GM19023 (cell line): ENCODE results near the gene ZNF460.

Experiments
- ATAC-seq: cut with Tn5 transposase; IDR thresholded peaks from one replicate; pipeline ENCODE4 v1.9.1; 2021; ENCODE audit warnings: mild to moderate bottlenecking, moderate library complexity; ENCODE audit not compliant: unreplicated experiment

ZNF460 gene

DNA sequence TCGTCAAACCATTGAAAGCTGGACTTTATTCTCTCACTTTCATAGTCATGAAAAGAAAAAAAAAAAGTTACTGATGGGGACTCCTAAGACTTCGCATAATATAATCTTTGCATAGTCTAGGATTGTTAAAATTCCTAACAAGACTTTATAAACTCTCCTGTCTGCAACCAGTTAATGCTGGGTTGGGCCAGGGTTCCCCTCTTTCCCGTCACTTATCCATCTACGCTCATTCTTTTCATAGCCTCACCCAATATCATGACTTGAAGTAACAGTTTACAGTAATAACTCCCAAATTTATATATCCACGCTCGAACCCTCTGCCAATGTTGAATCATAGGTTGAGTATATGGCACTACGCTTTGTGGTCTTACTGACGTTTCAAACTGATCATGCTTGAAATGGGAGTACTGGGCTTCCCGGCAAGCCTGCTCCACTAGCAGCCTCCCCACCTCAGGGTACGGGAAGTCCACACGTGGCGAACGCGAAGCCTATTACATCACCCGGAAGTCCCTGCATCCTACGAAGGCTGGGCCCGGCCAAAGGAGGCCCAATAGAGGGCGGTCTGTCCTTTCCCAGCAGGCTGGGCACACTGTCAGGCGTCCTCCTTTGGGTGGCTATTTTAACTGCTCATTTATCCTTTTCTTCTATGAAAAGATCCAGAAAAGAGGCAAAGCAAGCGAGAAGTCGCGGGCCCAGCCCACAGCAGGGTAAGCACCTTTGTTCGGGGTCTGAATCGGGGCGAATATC is 694 bp upstream of the ZNF460 start:
- ATAC-seq: peak; percentile 69

DNA sequence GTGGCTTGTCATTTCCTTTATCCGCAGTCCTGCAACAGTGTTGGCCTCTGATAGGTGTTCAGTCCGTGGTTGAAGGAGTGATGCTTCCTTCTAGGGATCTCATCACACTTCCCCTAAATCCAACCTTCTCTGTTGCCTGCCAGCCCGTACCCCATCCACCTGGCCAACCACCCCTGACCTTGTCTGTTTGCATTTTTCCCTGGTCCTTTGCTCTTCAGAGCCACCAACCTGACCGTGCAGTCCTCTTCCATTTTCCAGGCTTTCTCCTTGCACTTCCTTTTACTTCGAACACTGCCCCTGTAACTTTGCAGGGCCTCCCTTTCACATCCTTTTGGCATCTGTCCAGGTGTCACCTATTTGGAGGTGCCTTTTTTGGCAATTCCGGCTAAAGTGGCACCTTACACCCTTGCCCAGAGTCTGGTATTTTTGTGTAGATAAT is 696 bp downstream of the ZNF460 start:
- no peak for ATAC-seq

DNA sequence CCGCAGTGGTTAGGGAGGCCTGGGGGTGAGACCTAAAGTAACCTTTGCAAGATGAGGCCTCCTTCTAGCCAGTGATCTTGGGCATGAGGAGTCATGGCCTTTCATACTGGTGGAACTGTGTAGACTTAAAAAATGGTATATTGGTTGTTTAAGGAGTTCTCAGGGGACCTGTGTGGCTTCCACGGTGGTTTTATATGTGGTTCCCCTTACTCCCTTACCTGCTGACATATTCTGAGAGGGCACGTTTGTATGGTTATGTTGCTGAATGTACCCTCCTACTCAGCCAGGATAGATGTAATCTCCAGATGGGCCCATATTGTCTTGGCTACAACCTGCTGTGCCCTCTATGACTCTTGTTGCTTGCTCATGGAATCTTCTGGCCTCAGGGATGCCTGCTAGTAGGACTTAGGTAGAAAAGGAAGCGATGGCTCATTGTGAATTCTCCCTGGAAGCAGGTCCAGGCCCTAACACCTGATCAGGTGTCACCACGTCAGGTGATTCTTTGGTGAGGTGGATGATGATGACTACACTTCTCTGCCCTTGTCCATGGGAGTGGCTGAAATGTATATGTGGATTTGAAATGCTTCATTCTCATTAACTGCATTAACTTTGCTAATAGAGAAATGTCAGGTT is 1.8 kb downstream of the ZNF460 start:
- no peak for ATAC-seq

DNA sequence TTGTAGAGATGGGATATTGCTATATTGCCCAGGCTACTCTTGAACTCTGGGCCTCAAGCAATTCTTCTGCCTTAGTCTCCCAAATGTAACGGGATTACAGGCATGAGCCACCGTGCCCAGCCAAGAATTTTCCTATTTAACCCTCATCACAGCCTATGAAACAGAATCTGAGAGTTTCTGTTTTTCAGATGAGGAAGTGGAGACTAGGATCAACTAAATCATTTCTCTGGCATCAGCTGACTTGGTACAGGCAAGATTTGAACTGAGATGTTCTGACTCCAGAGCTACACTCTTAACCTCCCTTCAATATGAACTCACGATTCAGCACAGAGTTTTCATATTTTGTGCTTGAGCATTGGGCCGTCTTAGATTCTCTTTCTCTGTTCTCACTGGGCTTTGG is 8.1 kb downstream of the ZNF460 start:
- no peak for ATAC-seq

DNA sequence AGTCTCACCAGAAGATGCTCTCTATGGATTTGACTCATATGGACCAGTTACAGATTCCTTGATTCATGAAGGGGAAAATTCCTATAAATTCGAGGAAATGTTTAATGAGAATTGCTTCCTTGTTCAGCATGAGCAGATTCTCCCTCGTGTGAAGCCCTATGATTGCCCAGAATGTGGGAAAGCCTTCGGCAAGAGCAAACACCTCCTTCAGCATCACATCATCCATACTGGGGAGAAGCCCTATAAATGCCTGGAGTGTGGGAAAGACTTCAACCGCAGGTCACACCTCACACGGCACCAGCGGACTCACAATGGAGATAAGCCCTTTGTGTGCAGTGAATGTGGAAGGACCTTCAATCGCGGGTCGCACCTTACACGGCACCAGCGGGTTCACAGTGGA is 10.7 kb downstream of the ZNF460 start:
- ATAC-seq: no peak

DNA sequence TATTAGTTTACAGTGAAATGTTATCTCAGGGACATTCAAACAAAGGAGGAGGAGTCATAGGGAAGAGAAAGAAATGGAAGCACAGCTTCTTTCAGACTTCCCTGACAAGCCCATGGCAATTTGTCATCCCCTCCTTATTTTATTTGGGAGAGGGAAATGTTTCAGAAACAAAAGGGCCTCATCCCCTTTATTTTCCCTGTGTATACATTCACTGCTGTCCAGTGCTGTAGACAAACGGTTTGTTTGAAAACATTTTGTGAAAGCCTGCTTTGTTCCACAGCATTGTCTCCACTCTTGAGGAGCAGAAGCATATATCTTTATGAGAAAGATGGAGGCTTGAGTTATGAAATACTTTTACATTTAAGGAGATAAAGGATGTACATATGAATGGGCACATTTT is 12.3 kb downstream of the ZNF460 start:
- ATAC-seq: no peak

DNA sequence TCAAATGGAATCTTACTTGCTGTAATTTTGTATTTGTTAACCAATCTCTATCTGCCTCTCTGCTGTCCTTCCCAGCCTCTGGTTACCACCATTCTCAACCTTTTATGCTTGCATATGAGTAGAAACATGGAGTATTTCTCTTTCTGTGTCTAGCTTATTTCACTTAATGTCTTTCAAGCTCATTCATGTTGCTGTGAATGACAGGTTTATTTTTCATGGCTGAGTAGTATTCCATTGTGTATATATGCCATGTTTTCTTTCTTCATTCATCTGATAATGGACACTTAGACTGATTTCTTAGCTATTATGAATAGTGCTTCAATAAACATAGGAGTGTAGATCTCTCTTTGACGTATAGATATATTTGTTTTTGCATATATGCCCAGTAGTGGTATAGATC is 13.4 kb downstream of the ZNF460 start:
- no peak for ATAC-seq

DNA sequence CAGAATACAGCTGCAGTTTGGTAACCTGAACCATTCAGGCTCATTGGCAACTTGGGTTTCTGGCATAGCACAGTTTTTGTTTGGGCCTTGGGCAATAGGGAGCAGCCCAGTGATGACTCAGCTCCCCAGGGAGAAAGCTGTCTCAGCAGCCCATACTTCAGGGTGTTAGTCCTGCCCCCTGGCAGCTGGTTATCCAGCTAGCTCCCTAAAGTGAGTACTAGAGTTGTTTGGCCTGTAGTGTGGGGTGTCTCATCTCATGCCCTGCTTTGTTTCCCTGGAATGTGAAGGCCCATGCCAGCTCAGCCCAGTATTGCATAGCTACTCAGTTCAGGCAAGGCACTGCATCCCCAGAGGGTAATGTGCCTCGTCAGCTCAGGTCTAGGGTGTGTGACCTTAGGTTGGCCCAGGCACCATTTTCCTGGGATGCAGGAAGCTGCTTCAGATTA is 21.8 kb downstream of the ZNF460 start:
- ATAC-seq: no peak

DNA sequence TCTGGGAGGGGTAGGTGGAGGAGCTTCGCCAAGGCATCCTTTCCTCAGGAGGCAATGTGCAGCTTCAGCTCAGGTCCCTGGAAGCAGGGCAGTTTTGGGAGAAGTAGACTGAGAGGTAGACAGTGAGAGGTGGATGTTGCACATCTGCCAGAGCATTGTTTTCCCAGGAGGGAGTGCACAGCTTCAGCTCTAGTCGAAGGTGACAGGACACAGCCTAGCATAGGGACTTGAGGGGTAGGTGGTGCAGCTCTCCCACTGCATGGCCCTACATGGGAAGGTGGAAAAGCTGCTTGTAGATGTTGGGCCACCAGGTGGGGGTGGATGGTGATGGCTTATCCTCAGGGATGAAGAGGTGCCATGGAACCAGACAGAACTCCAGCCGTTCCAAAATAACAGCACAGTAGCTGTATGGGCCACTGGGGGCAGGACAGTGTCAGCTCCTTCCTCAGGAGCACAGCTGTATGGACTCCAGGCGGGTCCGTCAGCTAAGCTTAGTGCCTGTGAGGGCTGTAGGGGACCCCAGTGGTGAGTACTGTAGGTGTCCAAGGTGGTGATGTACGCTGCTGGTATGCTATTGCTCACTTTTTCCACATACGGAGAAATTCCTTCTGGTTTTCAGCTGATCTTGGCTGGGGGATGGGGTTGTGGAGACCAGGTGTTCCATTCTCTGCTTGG is 22.6 kb downstream of the ZNF460 start:
- ATAC-seq: no peak

DNA sequence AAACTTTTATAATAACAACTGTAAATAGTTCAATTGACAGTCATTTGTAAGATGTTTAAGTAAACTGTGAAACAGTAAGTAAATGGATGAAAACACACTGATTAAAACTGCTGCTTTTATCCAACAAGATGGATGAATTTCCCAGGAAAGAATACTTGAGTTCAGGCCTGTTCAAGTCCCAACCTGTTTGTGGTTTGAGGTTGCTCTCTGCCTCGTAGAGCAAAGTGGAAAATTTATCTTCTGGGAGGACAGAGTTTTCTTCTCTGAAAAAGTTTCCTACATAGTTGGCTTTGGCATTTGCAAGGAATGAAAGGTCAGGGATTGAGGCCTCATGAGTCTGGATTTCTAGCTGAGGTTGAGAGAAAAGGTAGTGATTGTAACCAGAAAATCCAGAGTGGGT is 24.8 kb downstream of the ZNF460 start:
- no peak for ATAC-seq

DNA sequence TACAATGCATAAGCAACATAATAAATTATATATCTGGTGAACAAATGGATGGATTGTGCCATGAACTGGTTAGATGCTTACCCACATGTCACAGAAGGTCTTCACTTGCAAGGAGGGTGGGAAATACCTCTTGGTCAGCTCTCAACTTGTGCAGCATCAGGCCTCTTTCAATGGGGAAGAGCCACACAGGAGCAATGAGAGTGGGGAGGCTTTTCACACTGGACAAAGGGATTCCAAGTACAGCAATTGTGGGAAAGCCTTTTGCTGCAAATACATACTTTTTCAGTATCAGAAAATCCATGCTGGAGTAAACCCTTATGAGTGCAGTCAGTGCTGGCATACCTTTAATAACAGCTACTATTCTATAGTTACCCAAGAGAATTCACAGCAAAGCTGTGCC is 28.2 kb downstream of the ZNF460 start:
- ATAC-seq: no peak

DNA sequence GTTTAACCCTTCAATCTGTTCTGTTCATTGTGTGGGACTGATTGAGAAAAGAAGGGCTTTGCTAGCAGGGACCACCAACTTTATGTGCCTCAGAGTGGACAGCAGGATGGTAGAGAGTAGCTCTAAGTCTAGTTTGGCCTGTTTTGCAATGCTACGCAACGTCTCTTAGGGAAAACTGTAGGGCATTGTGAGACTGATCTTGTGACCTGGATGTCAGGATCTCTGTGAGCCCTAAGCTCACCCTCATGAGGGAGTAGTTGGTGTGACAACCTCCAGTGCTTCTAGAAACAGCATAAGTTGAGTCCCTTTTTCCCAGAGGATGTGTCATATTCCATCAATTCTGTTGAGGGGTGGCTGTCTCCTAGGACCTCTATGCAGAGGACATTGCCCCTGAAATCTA is 30.5 kb downstream of the ZNF460 start:
- no peak for ATAC-seq

DNA sequence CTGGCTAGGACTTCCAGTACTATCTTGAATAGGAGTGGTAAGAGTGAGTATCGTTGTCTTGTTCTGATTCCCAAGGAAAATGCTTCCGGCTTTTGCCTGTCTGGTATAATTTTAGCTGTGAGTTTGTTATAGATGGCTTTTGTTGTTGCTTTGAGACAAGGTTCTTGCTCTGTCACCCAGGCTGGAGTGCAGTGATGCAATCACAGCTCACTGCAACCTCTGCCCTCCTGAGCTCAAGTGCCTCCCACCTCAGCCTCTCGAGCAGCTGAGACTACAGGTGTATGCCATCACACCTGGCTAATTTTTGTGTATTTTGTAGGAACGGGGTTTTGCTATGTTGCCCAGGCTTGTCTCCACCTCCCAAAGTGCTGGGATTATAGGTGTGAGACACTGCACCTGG is 33.9 kb downstream of the ZNF460 start:
- ATAC-seq: no peak

DNA sequence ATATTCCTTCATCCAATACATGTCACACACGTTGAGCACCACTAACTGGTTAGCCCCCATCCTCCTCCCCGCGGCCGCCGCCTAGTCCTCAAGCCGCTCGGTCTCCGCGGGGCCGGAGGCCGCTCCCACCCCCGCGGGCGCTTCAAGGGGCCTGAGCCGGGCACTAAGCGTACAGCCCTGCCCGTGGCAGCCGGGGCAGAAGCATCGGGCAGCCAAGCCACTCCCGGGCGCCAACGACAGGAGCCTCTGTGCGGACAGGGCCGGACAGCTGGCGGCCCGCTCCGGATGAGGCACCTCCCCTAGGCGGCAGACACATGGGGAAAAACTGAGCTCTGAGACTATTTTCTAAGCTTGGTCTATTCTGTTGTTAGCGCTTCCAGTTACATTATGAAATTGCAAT is 37.2 kb downstream of the ZNF460 start:
- ATAC-seq: no peak

DNA sequence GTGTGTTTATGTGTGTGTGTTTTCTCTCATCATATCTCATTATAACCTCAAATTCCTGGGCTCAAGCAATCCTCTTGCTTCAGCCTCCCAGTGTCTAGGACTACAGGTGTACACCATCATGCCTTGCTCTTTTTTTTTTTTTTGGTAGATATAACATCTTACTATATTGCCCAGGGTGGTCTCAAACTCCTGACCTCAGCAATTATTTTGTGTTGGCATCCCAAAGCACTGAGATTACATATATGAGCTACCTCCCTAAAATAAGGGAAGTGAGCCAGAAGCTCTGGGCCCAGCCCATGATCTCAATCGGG is 39.5 kb downstream of the ZNF460 start:
- peak; percentile 4 for ATAC-seq

DNA sequence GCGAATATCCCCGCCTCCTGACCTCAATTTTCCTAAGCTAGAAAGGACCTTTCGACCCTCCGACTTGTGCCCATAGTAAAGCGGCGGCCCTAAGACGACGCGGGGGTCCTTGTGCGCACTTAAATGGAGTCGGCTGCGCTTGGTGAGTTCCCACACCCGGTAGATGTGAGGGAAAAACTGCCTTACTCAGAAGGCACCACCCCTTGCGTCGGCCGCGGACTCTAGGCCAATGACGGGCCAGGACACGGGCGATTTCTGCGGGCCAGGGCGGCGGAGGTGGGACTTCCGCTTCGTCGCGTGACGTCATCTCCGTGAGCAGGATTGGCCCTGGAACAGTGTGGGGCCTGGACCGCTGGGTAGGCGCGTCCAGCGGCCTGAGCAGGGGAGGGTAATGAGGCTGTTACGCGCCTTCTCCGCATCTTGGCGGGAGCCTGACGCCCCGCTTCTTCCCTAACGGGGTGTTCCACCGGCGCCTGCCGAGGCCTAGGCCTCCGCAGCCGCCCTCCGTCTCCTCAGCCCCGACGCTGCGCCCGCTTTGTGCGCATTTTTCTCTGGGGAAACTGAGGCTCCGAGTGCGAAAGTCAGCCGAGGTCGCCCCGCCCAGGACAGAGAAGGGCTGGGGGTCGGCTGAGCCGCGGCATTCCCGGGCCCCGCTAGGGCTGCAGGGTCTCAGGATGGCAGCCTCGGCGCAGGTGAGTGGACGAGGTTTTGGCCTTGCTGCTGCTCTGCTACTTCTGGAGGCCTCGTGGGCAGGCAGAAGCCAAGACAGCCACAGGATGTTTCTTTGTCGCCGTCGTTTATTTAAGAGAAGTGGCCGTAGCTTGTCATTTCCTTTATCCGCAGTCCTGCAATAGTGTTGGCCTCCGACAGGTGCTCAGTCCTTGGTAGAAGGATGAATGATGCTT is 40.1 kb downstream of the ZNF460 start, which contains the start of gene ZNF543:
Gene ZNF543 (plus strand): TSS at position 293 of the 905 bp plus-strand sequence. CDS start 382 bp downstream, at position 675.
- ATAC-seq: peak; percentile 98

DNA sequence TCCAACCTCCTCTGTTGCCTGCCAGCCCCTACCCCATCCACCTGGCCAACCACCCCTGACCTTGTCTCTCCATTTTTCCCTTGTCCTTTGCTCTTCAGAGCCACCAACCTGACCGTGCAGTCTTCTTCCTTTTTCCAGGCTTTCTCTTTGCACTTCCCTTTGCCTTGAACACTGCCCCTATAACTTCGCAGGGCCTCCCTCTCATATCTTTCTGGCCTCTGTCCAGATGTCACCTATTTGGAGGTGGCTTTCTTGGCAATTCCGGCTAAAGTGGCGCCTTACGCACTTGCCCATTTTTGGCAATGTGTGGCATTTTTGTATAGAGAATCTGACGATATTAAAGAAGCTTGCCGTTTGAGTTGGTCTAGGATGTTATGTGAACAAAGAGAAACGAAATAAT is 40.8 kb downstream of the ZNF460 start:
- no peak for ATAC-seq

DNA sequence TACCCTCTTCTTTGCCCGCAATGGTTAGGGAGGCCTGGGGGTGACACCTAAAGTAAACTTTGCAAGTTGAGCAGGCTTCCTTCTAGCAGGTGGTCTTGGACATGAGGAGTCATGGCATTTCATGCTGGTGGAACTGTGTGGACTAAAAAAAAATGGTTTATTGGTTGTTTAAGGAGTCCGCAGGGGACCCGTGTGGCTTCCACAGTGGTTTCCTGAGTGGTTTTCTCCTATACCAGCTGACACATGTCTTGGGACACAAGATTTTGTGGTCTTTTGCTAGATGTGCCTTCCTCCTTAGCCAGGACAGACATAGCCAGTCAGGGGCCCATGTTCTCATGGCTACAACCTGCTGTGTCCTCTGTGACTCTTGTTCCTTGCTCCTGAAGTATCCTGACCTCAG is 41.5 kb downstream of the ZNF460 start:
- ATAC-seq: no peak

DNA sequence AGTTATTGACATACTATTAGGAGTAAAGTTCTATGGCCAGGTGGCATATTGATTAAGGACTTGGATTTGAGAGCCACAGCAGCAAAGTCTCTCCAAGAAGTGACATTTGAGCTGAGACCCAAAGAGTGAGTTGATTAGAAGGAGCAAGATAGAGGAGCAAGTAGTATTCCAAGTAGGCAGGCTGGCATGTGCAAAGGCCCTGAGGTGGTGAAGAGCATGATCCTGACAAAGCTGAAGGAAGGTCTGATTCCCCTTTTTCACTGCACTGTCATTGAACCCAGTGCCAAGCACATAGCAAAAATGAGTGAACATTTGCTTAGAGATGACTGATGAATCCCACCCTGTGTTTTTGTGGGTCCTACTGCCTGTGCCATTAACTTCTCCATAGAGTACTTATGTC is 44.7 kb downstream of the ZNF460 start:
- ATAC-seq: no peak

DNA sequence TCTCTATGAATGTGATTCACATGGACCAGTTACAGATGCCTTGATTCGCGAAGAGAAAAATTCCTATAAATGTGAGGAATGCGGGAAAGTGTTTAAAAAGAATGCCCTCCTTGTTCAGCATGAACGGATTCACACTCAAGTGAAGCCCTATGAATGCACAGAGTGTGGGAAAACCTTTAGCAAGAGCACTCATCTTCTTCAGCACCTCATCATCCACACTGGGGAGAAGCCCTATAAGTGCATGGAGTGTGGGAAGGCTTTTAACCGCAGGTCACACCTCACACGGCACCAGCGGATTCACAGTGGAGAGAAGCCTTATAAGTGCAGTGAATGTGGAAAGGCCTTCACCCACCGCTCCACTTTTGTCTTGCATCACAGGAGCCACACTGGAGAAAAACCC is 47.7 kb downstream of the ZNF460 start:
- ATAC-seq: no peak

DNA sequence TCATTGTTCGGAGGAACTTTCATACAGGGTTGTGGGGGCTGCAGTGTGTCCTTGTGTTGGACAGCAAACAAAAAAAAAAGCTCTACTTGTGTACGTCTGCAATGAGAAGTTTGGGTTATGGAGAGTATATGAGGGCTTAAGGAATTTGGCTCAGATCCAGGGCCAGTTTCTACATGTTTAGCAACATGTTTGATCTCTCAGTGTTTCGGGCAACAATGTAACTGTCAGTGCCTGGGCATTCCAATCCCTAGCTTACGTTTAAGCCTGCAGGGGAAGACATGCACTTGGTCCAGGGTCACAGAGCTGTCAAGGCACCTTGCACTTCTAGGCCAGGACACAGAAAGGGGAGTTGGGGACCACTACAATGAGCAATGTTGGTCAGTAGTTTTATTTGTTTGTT is 53.9 kb downstream of the ZNF460 start:
- ATAC-seq: no peak
